HCEC 1CT (cell line): Measurements from ENCODE around the gene ZNF823.
"Not testable (repeated sequence)": the region's sequence is repeated elsewhere in the genome, so short reads cannot be mapped to it uniquely, and the experiment has no call there.

Experiments
- DNase-seq: peaks from one replicate; pipeline ENCODE4 v3.0.0-alpha.2; 2017

The ZNF823 gene

DNA sequence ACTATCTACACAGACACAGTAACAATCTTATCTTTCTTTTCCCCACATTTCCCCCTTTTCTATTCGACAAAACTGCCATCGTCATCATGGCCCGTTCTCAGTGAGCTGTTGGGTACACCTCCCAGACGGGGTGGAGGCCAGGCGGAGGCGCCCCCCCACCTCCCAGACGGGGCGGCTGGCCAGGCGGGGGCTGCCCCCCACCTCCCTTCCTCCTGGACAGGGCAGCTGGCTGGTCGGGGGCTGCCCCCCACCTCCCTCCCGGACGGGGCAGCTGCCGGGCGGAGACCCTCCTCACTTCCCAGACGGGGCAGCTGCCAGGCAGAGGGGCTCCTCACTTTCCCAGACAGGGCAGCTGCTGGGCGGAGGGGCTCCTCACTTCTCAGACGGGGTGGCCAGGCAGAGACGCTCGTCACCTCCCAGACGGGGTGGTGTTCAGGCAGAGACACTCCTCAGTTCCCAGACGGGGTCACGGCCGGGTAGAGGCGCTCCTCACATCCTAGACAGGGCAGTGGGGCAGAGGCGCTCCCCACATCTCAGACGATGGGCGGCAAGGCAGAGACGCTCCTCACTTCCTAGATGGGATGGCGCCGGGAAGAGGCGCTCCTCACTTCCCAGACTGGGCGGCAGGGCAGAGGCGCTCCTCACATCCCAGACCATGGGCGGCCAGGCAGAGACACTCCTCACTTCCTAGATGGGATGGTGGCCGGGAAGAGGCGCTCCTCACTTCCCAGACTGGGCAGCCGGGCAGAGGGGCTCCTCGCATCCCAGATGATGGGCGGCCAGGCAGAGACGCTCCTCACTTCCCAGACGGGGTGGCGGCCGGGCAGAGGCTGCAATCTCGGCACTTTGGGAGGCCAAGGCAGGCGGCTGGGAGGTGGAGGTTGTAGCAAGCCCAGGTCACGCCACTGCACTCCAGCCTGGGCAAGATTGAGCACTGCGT, 61.8 kb downstream of the ZNF823 start:
- not testable (repeated sequence) for DNase-seq

DNA sequence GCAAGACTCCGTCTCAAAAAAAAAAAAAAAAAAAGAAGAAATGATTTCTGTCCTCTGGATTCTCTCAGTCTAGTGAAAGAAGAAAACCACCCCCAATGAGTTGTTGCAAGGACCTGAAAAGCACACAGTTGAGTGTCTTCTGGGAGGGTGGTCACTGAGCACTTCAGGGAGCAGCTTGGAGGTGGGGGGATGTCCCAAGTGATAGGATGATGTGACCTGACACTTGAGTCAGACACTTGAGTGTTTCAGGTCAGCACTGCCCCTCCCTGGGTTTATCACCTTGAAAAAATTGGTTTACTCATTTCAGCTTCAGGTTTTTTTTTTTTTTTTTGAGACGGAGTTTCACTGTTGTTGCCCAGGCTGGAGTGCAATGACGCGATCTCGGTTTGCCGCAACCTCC, 63.2 kb downstream of the ZNF823 start:
- DNase-seq, result no peak

DNA sequence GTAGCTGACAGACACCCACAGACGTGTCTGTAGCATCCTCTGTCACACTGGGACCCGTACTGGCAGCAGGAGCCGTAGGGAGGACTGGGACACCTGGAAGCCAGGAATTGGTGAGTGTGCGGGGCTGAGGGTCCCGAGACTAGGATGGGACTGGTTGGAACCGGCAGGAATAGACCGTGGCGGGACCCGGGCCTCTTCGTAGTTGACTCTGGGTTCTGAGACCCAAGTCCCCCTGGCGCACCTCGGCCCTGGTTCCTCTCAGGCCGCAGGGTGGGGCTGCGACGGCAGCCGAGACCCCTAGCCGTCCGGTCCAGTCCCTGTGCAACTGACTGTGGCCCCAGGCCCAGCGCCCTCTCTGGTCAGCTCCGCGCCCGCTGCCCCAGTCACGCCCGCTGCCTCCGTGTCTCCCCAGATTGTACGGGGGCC, 64.7 kb downstream of the ZNF823 start:
- no peak for DNase-seq

DNA sequence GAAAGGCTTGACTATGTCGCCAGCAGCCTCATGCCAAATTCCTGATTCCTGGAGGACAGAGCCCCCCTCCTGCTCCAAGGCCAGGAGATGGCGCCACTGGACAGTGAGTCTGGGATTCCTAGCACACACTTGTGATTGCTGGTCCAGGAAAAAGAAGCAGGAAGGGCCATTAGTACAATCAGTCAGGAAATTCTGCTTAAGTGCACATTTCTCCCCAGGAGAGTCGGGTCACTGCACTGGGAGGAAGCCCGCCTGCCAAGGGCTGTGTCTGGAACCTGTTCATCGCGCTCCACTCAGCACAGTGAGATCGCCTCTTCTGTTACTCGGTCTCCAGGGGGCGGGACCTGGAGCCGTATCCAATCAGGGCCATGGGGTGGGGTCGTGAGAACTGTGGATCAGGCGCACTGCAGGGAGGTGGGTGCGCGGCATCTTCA, 65.1 kb downstream of the ZNF823 start:
- no peak for DNase-seq
